Kidney epithelial cell (primary cell): ENCODE data around the gene ITIH6. TPM values are rescaled to one million over a fixed set of nuclear protein-coding genes. Genes with fewer than 3 reads are reported as not detected.
"Not testable (repeated sequence)": the region's sequence is repeated elsewhere in the genome, so short reads cannot be mapped to it uniquely, and the experiment has no call there.

ENCODE experiments used
- DNase-seq: peaks from one replicate; pipeline ENCODE4 v3.0.0-alpha.2; 2010; ENCODE audit warnings: low read depth
- H3K27me3 ChIP-seq: 2 replicates; pipeline ENCODE4 v1.6.0; 2011; ENCODE audit warnings: low read length; ENCODE audit not compliant: control insufficient read depth, insufficient read depth
- H3K36me3 ChIP-seq: 2 replicates; pipeline ENCODE4 v1.5.1; 2011; ENCODE audit warnings: low read length; ENCODE audit not compliant: control insufficient read depth, insufficient read depth
- H3K4me3 ChIP-seq: 2 replicates; pipeline ENCODE4 v1.5.1; 2011; ENCODE audit warnings: low read depth, mild to moderate bottlenecking, control low read depth, low read length
- total RNA-seq: library from RNA; depleted of rRNA; stranded (reverse); fragments of >200 nt; gene quantifications from 2 replicates; pipeline ENCODE4 v1.2.3, GENCODE V29; 2015
- TF ChIP-seq, protein P1 (sequence below): IDR thresholded peaks from 2 replicates; pipeline ENCODE4 v1.5.1; 2011; ENCODE audit warnings: mild to moderate bottlenecking, moderate library complexity, low read length, control low read depth, inconsistent platforms; ENCODE audit not compliant: insufficient read depth, poor library complexity, severe bottlenecking

ITIH6 gene
- total RNA-seq, 1 donor from 2014 or later: not detected

DNA sequence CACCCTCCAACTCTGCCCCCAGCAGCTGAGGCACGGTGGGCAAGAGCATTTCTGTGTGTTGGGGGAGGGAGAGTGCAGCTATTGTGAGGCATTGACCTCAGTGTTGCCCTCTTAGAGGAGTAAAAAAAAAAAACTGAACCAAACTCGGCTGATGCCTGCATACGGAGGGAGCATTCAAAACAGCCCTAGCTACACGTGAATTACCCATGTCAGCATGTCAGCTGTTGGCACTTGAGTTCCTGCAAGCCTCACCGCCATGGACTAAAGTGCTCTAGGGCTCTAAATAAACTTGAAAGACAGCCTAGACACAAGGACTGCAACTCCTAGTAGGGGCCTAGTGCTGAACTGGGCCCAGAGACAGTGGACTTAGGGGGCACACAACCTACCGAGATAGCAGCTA lies 22.0 kb downstream of the ITIH6 start:
- DNase-seq: no peak
- TF ChIP-seq, protein P1, sequence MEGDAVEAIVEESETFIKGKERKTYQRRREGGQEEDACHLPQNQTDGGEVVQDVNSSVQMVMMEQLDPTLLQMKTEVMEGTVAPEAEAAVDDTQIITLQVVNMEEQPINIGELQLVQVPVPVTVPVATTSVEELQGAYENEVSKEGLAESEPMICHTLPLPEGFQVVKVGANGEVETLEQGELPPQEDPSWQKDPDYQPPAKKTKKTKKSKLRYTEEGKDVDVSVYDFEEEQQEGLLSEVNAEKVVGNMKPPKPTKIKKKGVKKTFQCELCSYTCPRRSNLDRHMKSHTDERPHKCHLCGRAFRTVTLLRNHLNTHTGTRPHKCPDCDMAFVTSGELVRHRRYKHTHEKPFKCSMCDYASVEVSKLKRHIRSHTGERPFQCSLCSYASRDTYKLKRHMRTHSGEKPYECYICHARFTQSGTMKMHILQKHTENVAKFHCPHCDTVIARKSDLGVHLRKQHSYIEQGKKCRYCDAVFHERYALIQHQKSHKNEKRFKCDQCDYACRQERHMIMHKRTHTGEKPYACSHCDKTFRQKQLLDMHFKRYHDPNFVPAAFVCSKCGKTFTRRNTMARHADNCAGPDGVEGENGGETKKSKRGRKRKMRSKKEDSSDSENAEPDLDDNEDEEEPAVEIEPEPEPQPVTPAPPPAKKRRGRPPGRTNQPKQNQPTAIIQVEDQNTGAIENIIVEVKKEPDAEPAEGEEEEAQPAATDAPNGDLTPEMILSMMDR: no peak
- Histone ChIP-seq H3K36me3 (no peaks in the 10 kb centered on the region), H3K27me3 (no peaks in the 10 kb centered on the region), H3K4me3 (no peak overlapping the region)

DNA sequence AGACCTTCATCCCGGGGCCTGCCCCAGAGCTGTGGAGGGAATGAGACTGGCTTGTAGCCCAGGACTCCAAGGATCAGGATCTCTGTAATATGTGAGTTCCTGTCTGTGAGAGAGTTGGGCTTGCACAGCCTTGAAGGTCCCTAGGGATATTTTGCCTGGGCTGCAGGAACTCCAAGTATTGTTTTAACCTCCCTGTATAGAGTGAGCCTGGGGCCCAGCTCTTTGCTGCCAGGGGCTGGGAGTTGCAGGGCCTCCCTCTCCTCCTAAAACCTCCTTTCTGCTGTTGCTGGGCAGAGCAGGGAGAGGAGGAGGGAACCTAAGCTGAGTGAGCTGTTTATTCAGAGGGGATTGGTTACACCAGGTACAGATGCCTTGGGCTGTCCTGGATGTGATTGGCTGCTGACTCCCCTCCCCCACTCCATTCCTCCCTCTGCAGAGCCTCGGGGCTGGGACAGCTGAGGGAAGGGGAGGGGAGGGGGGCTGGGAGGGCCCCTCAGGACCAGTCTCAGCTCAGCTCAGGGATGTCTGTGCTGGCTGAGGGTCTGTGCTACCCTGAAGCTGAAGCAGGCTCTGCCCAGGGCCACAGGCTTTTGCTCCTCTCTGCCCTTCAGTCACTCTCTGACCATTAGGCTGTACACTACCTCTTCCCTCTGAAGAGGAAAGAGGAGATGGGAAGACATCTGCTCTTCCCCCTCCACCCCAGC lies 23.5 kb downstream of the ITIH6 start:
- H3K36me3 ChIP-seq, DNase-seq, H3K27me3 ChIP-seq, H3K4me3 ChIP-seq: not testable (repeated sequence)

DNA sequence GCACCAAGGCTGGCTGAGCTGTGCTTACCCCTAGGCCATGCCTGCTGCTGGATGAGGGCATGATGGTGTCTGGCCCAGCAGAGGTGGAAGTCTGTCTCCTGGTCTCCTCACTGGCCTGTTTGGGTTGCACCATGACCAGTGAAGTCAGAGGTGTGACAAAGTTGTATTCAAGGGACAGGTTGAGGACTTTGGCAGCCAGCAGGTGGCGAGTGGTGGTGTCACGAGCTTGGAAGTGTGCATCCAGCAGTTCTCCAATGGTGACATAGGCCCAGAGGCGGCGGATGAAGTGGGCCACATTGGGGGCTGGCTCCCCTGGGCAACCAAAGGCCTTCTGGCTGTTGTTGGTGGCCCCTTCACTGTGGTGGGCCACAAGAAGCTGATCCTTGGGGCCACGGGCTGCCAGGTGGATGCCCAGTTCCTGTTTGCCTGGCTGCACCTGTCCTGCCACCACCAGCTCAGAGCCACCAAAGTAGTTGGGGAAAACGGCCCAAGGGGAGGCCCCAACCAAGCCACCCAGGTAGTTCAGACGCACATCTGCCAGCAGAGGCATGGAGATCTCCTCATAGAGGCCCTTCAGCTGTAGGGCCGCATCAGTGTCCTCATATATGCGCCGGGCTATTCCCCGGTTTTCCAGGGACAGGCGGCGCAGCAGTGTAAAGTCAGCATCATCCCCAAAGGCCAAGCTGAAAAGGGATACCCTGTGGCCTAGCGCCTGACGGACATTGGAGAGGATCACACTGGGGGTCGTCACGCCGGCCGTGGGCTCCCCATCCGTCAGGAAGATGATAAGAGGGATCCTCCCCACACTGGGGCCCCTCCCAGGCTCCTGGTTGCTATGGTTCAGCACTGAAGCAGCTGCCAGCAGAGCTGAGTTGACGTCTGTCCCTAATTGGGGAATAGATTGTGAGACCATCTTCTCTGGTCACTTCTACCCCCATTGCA lies 39.7 kb downstream of the ITIH6 start:
- Histone ChIP-seq H3K36me3 (no peaks in the 10 kb centered on the region), H3K27me3 (no peaks in the 10 kb centered on the region), H3K4me3 (no peak overlapping the region)
- TF ChIP-seq, protein P1: no peak
- no peak for DNase-seq

DNA sequence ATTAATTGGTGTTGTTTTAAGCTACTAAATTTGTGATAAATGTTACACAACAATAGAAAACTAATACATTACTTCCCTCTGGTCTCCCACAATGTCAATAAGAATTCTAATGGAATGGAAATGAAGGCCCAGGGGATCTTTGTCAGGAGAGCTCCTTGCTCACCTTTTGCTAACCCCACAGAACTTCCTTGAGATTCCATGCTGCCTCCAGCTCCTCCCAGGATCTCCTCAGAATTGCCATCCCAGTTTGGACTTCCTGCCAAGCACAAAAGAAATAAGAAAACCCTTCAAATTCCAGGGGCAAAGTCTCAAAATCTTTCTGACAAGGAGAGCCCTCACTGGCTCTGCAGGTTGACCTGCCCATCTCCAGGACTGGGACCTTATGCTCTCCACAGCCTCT lies 43.2 kb downstream of the ITIH6 start:
- DNase-seq: no peak
- Histone ChIP-seq H3K36me3 (no peaks in the 10 kb centered on the region), H3K4me3 (no peak overlapping the region), H3K27me3 (no peaks in the 10 kb centered on the region)
- TF ChIP-seq, protein P1: no peak

DNA sequence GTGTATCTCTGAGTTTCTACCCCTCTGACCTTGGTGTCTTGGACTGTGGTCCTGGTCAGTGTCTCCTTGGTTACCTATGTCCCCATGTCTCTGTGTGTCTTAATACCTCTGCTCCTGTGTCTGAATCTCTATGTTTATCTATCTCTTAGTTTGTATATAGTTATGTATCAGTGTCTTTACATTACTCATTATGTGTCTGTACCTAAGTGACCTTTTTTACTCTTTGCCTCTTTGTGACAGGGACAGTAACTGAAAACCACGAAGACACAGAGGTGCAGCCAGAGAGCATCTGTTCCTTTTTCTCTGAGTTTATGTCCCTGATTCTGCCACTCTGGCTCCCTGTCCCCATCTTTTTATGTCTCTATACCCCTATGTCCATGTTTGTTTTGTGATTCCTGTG lies 49.4 kb downstream of the ITIH6 start:
- Histone ChIP-seq H3K4me3 (no peak overlapping the region), H3K36me3 (no peaks in the 10 kb centered on the region), H3K27me3 (no peaks in the 10 kb centered on the region)
- no peak for DNase-seq
- TF ChIP-seq, protein P1: no peak

DNA sequence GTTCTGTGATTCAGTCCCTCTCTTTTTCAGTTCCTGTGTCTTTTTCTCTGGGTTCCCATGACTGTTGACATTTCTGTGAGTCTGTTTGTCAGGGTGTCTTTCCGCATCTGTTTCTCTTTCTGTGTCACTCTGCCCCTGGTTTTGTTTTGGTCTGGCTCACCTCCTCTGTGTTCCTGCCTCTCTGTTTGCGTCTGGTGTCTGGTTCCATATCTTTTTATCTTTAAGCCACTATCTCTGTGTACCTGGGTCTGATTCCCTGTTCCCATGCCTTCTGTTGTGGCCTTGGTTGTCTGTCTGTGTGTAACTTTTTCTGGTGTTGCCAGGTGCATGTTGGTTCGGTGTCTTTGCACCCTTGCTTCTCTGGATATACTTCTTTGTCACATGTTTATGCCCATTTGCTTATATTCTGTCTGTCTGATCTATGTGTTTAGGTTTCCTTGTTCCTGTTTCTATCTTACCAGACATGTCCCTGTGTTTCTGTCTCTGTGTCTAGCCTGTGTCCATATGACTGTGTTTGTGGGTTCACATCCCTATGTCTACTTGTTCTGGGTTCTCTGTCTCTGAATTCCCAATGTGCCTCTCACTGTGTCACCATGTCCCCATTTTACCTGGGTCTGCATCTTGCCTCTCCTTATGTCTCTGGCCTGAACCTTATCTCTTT lies 50.2 kb downstream of the ITIH6 start:
- TF ChIP-seq, protein P1: no peak
- Histone ChIP-seq H3K36me3 (no peaks in the 10 kb centered on the region), H3K27me3 (no peaks in the 10 kb centered on the region), H3K4me3 (no peak overlapping the region)
- DNase-seq: no peak
